Activated naive CD4-positive, alpha-beta T cell treated with anti-CD3 and anti-CD28 coated beads for 36 hours (primary cell): Measurements from ENCODE around the gene CLTA. TPM values are rescaled to one million over a fixed set of nuclear protein-coding genes. Genes with fewer than 3 reads are reported as not detected.

ENCODE experiments used
- CTCF ChIA-PET: fragments of 350-600 bp; sonication (Branson Sonifier 250); formaldehyde crosslinking; loops from one replicate; lab custom pipeline; 2021; ENCODE audit warnings: antibody characterized with exemption; lab: Charles Lee
- DNase-seq: peaks from one replicate; pipeline ENCODE4 v3.0.0-alpha.2; 2020
- H3K27ac Mint-ChIP-seq: one replicate; pipeline ENCODE4 v1.8.0; 2021; ENCODE audit warnings: mild to moderate bottlenecking, mixed read lengths
- H3K27me3 Mint-ChIP-seq: one replicate; pipeline ENCODE4 v1.8.0; 2021; ENCODE audit warnings: low read depth, mixed read lengths
- H3K36me3 Mint-ChIP-seq: one replicate; pipeline ENCODE4 v1.8.0; 2021; ENCODE audit warnings: low read depth, mixed read lengths
- H3K4me1 Mint-ChIP-seq: one replicate; pipeline ENCODE4 v1.8.0; 2021; ENCODE audit warnings: low read depth, mixed read lengths
- H3K4me3 Mint-ChIP-seq: one replicate; pipeline ENCODE4 v1.8.0; 2021; ENCODE audit warnings: mild to moderate bottlenecking, moderate library complexity, mixed read lengths
- H3K9me3 Mint-ChIP-seq: one replicate; pipeline ENCODE4 v1.8.0; 2021; ENCODE audit warnings: mixed read lengths
- intact Hi-C: fragments of 100-400 bp; cut with micrococcal nuclease; formaldehyde crosslinking; loops from one replicate; pipeline ENCODE4 v1.15.1; 2023
- total RNA-seq, 2 experiments: library from RNA; stranded (reverse); gene quantifications; one replicate each; pipeline ENCODE4 v1.2.3, GENCODE V29; 2021

CLTA gene
- total RNA-seq, 2 experiments from 2014 or later: 96.4 to 101 TPM

GRCh38 chr9:36161187-36161586, 29.5 kb upstream of the CLTA start:
- Mint-ChIP-seq H3K4me1 (peaks cover 2% of the 10 kb centered on the region), H3K4me3 (no peak overlapping the region)

GRCh38 chr9:36162211-36162738, 28.4 kb upstream of the CLTA start:
- Mint-ChIP-seq H3K9me3 (no peaks in the 10 kb centered on the region), H3K27me3 (no peaks in the 10 kb centered on the region)

More at GRCh38 chr9:36161187-36161586, 29.5 kb upstream of the CLTA start:
- no peaks in the 10 kb centered on the region for H3K9me3 Mint-ChIP-seq
- peaks cover 6% of the 10 kb centered on the region for H3K36me3 Mint-ChIP-seq
- intact Hi-C loops: no loop called here
- CTCF ChIA-PET: interaction anchor here (1.5 to 1.8 kb wide), 2 partner anchors 56 to 58 kb away, joined by 3 to 15 read pairs; no protein-coding TSS in a partner anchor
- no peak for DNase-seq
- H3K27ac Mint-ChIP-seq: no peak overlapping the region
- H3K27me3 Mint-ChIP-seq: no peaks in the 10 kb centered on the region

GRCh38 chr9:36163049-36163785, 27.5 kb upstream of the CLTA start:
- Mint-ChIP-seq H3K4me1 (peaks cover 3% of the 10 kb centered on the region), H3K27me3 (no peaks in the 10 kb centered on the region), H3K36me3 (peaks cover 1% of the 10 kb centered on the region), H3K4me3 (no peak overlapping the region), H3K27ac (no peak overlapping the region), H3K9me3 (no peaks in the 10 kb centered on the region)
- intact Hi-C loops: no loop called here
- CTCF ChIA-PET: interaction anchor here (0.8 to 10.8 kb wide), 6 partner anchors 23 to 209 kb away, joined by 3 to 283 read pairs (median 5); partner anchors contain the start of gene CLTA
- no peak for DNase-seq

More at GRCh38 chr9:36162211-36162738, 28.4 kb upstream of the CLTA start:
- Mint-ChIP-seq H3K4me1 (peaks cover 5% of the 10 kb centered on the region), H3K4me3 (no peak overlapping the region), H3K36me3 (peaks cover 1% of the 10 kb centered on the region), H3K27ac (no peak overlapping the region)
- intact Hi-C loops: no loop called here
- CTCF ChIA-PET: interaction anchor here (1.5 to 10.8 kb wide), 3 partner anchors 57 to 61 kb away, joined by 3 to 283 read pairs (median 15); no protein-coding TSS in a partner anchor
- no peak for DNase-seq

GRCh38 chr9:36163786-36164170, 26.9 kb upstream of the CLTA start:
- intact Hi-C loops: no loop called here
- Mint-ChIP-seq H3K36me3 (peaks cover 1% of the 10 kb centered on the region), H3K4me1 (peaks cover 3% of the 10 kb centered on the region), H3K27ac (no peak overlapping the region), H3K27me3 (no peaks in the 10 kb centered on the region), H3K9me3 (no peaks in the 10 kb centered on the region), H3K4me3 (no peak overlapping the region)
- DNase-seq: no peak
- CTCF ChIA-PET: interaction anchor here (0.5 to 10.8 kb wide), 11 partner anchors 13 to 543 kb away, joined by 3 to 283 read pairs (median 3); partner anchors contain the start of gene CLTA

GRCh38 chr9:36164372-36164771, 26.3 kb upstream of the CLTA start:
- no peak for DNase-seq
- intact Hi-C loops: no loop called here
- no peaks in the 10 kb centered on the region for H3K27me3 Mint-ChIP-seq
- peaks cover 3% of the 10 kb centered on the region for H3K4me1 Mint-ChIP-seq
- CTCF ChIA-PET: interaction anchor here (0.5 to 10.8 kb wide), 14 partner anchors 8 to 704 kb away, joined by 3 to 283 read pairs (median 3); partner anchors contain the start of genes CLTA and GLIPR2
- H3K36me3 Mint-ChIP-seq: peaks cover 1% of the 10 kb centered on the region
- H3K4me3 Mint-ChIP-seq: no peak overlapping the region
- no peaks in the 10 kb centered on the region for H3K9me3 Mint-ChIP-seq
- H3K27ac Mint-ChIP-seq: no peak overlapping the region

- H3K27me3 Mint-ChIP-seq: no peaks in the 10 kb centered on the region
- CTCF ChIA-PET: interaction anchor here (0.6 to 10.8 kb wide), 9 partner anchors 9 to 704 kb away, joined by 3 to 283 read pairs (median 4); partner anchors contain the start of gene GLIPR2
- H3K9me3 Mint-ChIP-seq: no peaks in the 10 kb centered on the region
- intact Hi-C loops: no loop called here
- no peak for DNase-seq
- peaks cover 3% of the 10 kb centered on the region for H3K4me1 Mint-ChIP-seq
- no peak overlapping the region for H3K4me3 Mint-ChIP-seq
- no peak overlapping the region for H3K27ac Mint-ChIP-seq
- peaks cover 1% of the 10 kb centered on the region for H3K36me3 Mint-ChIP-seq
Observed at GRCh38 chr9:36164989-36165388, 25.7 kb upstream of the CLTA start.

GRCh38 chr9:36165826-36166167, 24.9 kb upstream of the CLTA start:
- Mint-ChIP-seq H3K27me3 (no peaks in the 10 kb centered on the region), H3K4me3 (peak overlapping the region; percentile 8), H3K4me1 (peaks cover 3% of the 10 kb centered on the region), H3K27ac (no peak overlapping the region), H3K9me3 (no peaks in the 10 kb centered on the region), H3K36me3 (no peaks in the 10 kb centered on the region)
- CTCF ChIA-PET: interaction anchor here (0.5 to 10.8 kb wide), 18 partner anchors 11 to 276 kb away, joined by 3 to 283 read pairs (median 6); partner anchors contain the start of genes CLTA and RECK
- DNase-seq: no peak
- intact Hi-C loops: loop anchor here (1.0 kb wide), 5 partner anchors 25 to 210 kb away; partner anchors contain the start of gene GLIPR2

GRCh38 chr9:36166168-36166927, 24.4 kb upstream of the CLTA start:
- peaks cover 3% of the 10 kb centered on the region for H3K4me1 Mint-ChIP-seq
- H3K27ac Mint-ChIP-seq: no peak overlapping the region
- H3K36me3 Mint-ChIP-seq: no peaks in the 10 kb centered on the region
- intact Hi-C loops: loop anchor here (1.0 kb wide), 5 partner anchors 26 to 211 kb away; partner anchors contain the start of gene GLIPR2
- DNase-seq: peak; percentile 81
- peak overlapping the region; percentile 70 for H3K4me3 Mint-ChIP-seq
- no peaks in the 10 kb centered on the region for H3K9me3 Mint-ChIP-seq
- CTCF ChIA-PET: interaction anchor here (0.5 to 10.8 kb wide), 34 partner anchors 10 to 1521 kb away, joined by 3 to 283 read pairs (median 4); partner anchors contain the start of genes CLTA and RECK
- no peaks in the 10 kb centered on the region for H3K27me3 Mint-ChIP-seq

GRCh38 chr9:36169166-36169565, 21.6 kb upstream of the CLTA start, which contains the start of gene CCIN:
TSS of gene CCIN (plus strand) at chr9:36169388. CDS start at chr9:36169503, 115 bp downstream.
- intact Hi-C loops: no loop called here
- Mint-ChIP-seq H3K36me3 (no peaks in the 10 kb centered on the region), H3K9me3 (no peaks in the 10 kb centered on the region), H3K27ac (no peak within 1 kb of the TSS), H3K27me3 (no peaks in the 10 kb centered on the region), H3K4me3 (no peak within 1 kb of the TSS), H3K4me1 (peaks cover 3% of the 10 kb centered on the region)
- no peak for DNase-seq
- CTCF ChIA-PET: interaction anchor here (1.5 to 10.8 kb wide), 3 partner anchors 21 to 68 kb away, joined by 3 to 283 read pairs (median 4); no protein-coding TSS in a partner anchor

GRCh38 chr9:36169708-36170107, 21.0 kb upstream of the CLTA start:
- Mint-ChIP-seq H3K4me3 (no peak overlapping the region), H3K4me1 (peaks cover 3% of the 10 kb centered on the region), H3K27ac (no peak overlapping the region), H3K36me3 (no peaks in the 10 kb centered on the region), H3K9me3 (no peaks in the 10 kb centered on the region), H3K27me3 (no peaks in the 10 kb centered on the region)
- CTCF ChIA-PET: interaction anchor here (1.5 to 10.8 kb wide), 3 partner anchors 20 to 69 kb away, joined by 3 to 283 read pairs (median 4); no protein-coding TSS in a partner anchor
- intact Hi-C loops: no loop called here
- no peak for DNase-seq

GRCh38 chr9:36170531-36170930, 20.2 kb upstream of the CLTA start:
- CTCF ChIA-PET: interaction anchor here (1.5 to 10.8 kb wide), 3 partner anchors 19 to 69 kb away, joined by 3 to 283 read pairs (median 4); no protein-coding TSS in a partner anchor
- Mint-ChIP-seq H3K27me3 (no peaks in the 10 kb centered on the region), H3K36me3 (no peaks in the 10 kb centered on the region), H3K4me3 (no peak overlapping the region), H3K4me1 (peaks cover 3% of the 10 kb centered on the region), H3K27ac (no peak overlapping the region), H3K9me3 (no peaks in the 10 kb centered on the region)
- intact Hi-C loops: no loop called here
- DNase-seq: no peak
